ENCODE results near the gene EEF1AKMT2.
A peak's percentile ranks its signal among the peaks of the same experiment; 100 is the strongest.

The EEF1AKMT2 gene

GRCh38 chr10:124721330-124722045 is 70.2 kb downstream of the EEF1AKMT2 start:
- no peak for DNase-seq (ENCODE audit: low read depth)

GRCh38 chr10:124719213-124719851 is 72.4 kb downstream of the EEF1AKMT2 start:
- DNase-seq (ENCODE audit: low read depth): peak; percentile 60

GRCh38 chr10:124717911-124718741 is 73.6 kb downstream of the EEF1AKMT2 start:
- DNase-seq (ENCODE audit: low read depth): peak; percentile 36

GRCh38 chr10:124717041-124717757 is 74.5 kb downstream of the EEF1AKMT2 start:
- no peak for DNase-seq (ENCODE audit: low read depth)

GRCh38 chr10:124716369-124716768 is 75.3 kb downstream of the EEF1AKMT2 start:
- DNase-seq (ENCODE audit: low read depth): no peak

GRCh38 chr10:124715439-124715838 is 76.2 kb downstream of the EEF1AKMT2 start:
- DNase-seq (ENCODE audit: low read depth): no peak

- DNase-seq (ENCODE audit: low read depth): no peak
Measured at GRCh38 chr10:124713679-124714255, 77.9 kb downstream of the EEF1AKMT2 start.

- DNase-seq (ENCODE audit: low read depth): no peak
Measured at GRCh38 chr10:124712704-124713407, 78.8 kb downstream of the EEF1AKMT2 start.

- DNase-seq (ENCODE audit: low read depth): no peak
Measured at GRCh38 chr10:124711145-124711544, 80.5 kb downstream of the EEF1AKMT2 start.

GRCh38 chr10:124710266-124710881 is 81.3 kb downstream of the EEF1AKMT2 start:
- DNase-seq (ENCODE audit: low read depth): no peak

GRCh38 chr10:124709861-124710260 is 81.8 kb downstream of the EEF1AKMT2 start:
- no peak for DNase-seq (ENCODE audit: low read depth)

- no peak for DNase-seq (ENCODE audit: low read depth)
Measured at GRCh38 chr10:124708922-124709520, 82.7 kb downstream of the EEF1AKMT2 start.

- no peak for DNase-seq (ENCODE audit: low read depth)
Measured at GRCh38 chr10:124708246-124708779, 83.4 kb downstream of the EEF1AKMT2 start.
